Gastrocnemius medialis (tissue), 4 donors: ENCODE measurements around the gene ALDH1B1. TPM values are rescaled to one million over a fixed set of nuclear protein-coding genes. Genes with fewer than 3 reads are reported as not detected.

Experiments
- ATAC-seq, 2 donors: fragments of 150-250 bp; one replicate each; pipeline ENCODE4 v1.9.1; 2016
- DNase-seq, 2 donors: peaks; one replicate each; pipeline ENCODE4 v3.0.0-alpha.2; 2019
- H3K27ac ChIP-seq, 4 donors: fragments of 200-600 bp; sonication (generic); 1 replicate in 1 of 4; 2 replicates in 3 of 4; pipeline ENCODE4 v1.5.1; 2016 to 2018; ENCODE audit warnings: mild to moderate bottlenecking in 2 of 4, moderate library complexity in 1 of 4
- H3K27me3 ChIP-seq, 3 donors: fragments of 200-600 bp; sonication (generic) in 2 of 3; 1 replicate in 1 of 3; 2 replicates in 2 of 3; pipeline versions ENCODE4 v1.5.1 to v1.6.0; 2016 to 2019; ENCODE audit warnings: mild to moderate bottlenecking in 1 of 3, moderate library complexity in 1 of 3
- H3K36me3 ChIP-seq, 2 donors: fragments of 200-600 bp; sonication (generic) in 1 of 2; one replicate each; pipeline ENCODE4 v1.5.1; 2017 to 2018
- H3K4me1 ChIP-seq, 2 donors: fragments of 200-600 bp; sonication (generic) in 1 of 2; one replicate each; pipeline ENCODE4 v1.5.1; 2016 to 2017; ENCODE audit warnings: mild to moderate bottlenecking in 2 of 2
- H3K4me3 ChIP-seq, 4 donors: fragments of 200-600 bp; sonication (generic) in 3 of 4; 1 replicate in 1 of 4; 2 replicates in 3 of 4; pipeline ENCODE4 v1.5.1; 2016 to 2019; ENCODE audit warnings: mild to moderate bottlenecking in 2 of 4
- H3K9me3 ChIP-seq, 3 donors: fragments of 200-600 bp; sonication (generic) in 2 of 3; 1 replicate in 1 of 3; 2 replicates in 2 of 3; pipeline ENCODE4 v1.5.1; 2016 to 2019
- CTCF ChIP-seq, 5 experiments: fragments of 450-650 bp in 3 of 5; fragments of 200-600 bp in 2 of 5; sonication (generic) in 2 of 5; IDR thresholded peaks in 4 of 5; conservative IDR thresholded peaks in 1 of 5; 1 replicate in 4 of 5; 2 replicates in 1 of 5; pipeline ENCODE4 v1.5.1; 2016 to 2019; ENCODE audit warnings: antibody characterized with exemption in 5 of 5, mild to moderate bottlenecking in 3 of 5, moderate library complexity in 3 of 5
- POLR2A ChIP-seq, 2 donors: fragments of 450-650 bp; IDR thresholded peaks; one replicate each; pipeline ENCODE4 v1.6.1; 2017; ENCODE audit warnings: antibody characterized with exemption in 2 of 2, mild to moderate bottlenecking in 2 of 2, moderate library complexity in 2 of 2
- in situ Hi-C, 4 donors: fragments of 200-750 bp; cut with MboI; loops; one replicate each; pipeline versions ENCODE4 v1.15.0 to v1.8.0; 2017; ENCODE audit warnings: low sequenced_read_pairs in 4 of 4
- intact Hi-C: fragments of 100-400 bp; cut with DNase I; formaldehyde crosslinking; loops from one replicate; pipeline ENCODE4 v1.15.1; 2023; ENCODE audit warnings: low total_unique reads
- total RNA-seq, 4 donors: library from RNA; depleted of rRNA; stranded (reverse); fragments of >200 nt; gene quantifications; one replicate each; pipeline versions ENCODE4 v1.1.0 to v1.2.3, GENCODE V29; 2016

Gene ALDH1B1
- total RNA-seq, 4 donors from 2014 or later, result 21.0 to 50.9 (median 36.0) TPM

- peak overlapping the region; percentile 82 to 94 (median 90) for H3K27ac ChIP-seq
- ATAC-seq (peak; percentile 57 to 71), DNase-seq (peak; percentile 62 to 67)
- no peaks in the 10 kb centered on the region for H3K27me3 ChIP-seq
- no peak overlapping the region for H3K4me3 ChIP-seq
- TF ChIP-seq POLR2A (IDR thresholded peaks at IDR 0.05) (no peak), CTCF (IDR thresholded peaks at IDR 0.05 in 4 of 5, conservative IDR thresholded peaks at IDR 0.05 in 1 of 5) (no peak)
- intact Hi-C loops (loop anchor here (1.0 to 10.0 kb wide), 4 partner anchors 364 to 896 kb away; partner anchors contain the start of genes FBXO10 and POLR1E), in situ Hi-C loops (loop anchor here in 1 of 4 donors (10.0 to 25.0 kb wide), 2 partner anchors 306 to 794 kb away; partner anchors contain the start of genes FBXO10 and TOMM5)
- H3K36me3 ChIP-seq, result no peaks in the 10 kb centered on the region
- H3K9me3 ChIP-seq, result peaks cover 0 to 4% (median 4%) of the 10 kb centered on the region in 3 donors
- H3K4me1 ChIP-seq, result peaks cover 30% of the 10 kb centered on the region in 2 donors
These were observed 11.5 kb upstream of the ALDH1B1 start for GRCh38 chr9:38380872-38381534.

GRCh38 chr9:38382141-38382540 is 10.4 kb upstream of the ALDH1B1 start:
- no peak for DNase-seq
- in situ Hi-C loops, result loop anchor here in 1 of 4 donors (10.0 to 25.0 kb wide), 2 partner anchors 307 to 795 kb away; partner anchors contain the start of genes FBXO10 and TOMM5
- peaks cover 0 to 4% (median 4%) of the 10 kb centered on the region in 3 donors for H3K9me3 ChIP-seq
- TF ChIP-seq POLR2A (IDR thresholded peaks at IDR 0.05) (no peak), CTCF (IDR thresholded peaks at IDR 0.05 in 4 of 5, conservative IDR thresholded peaks at IDR 0.05 in 1 of 5) (no peak)
- intact Hi-C loops, result loop anchor here (5.0 to 10.0 kb wide), 3 partner anchors 470 to 897 kb away; partner anchors contain the start of genes FBXO10 and POLR1E
- no peaks in the 10 kb centered on the region for H3K36me3 ChIP-seq
- H3K4me3 ChIP-seq, result no peak overlapping the region
- H3K4me1 ChIP-seq, result peaks cover 34% of the 10 kb centered on the region in 2 donors
- no peaks in the 10 kb centered on the region for H3K27me3 ChIP-seq
- H3K27ac ChIP-seq, result peak overlapping the region; percentile 82 to 94 (median 90)
- no peak for ATAC-seq

DNA sequence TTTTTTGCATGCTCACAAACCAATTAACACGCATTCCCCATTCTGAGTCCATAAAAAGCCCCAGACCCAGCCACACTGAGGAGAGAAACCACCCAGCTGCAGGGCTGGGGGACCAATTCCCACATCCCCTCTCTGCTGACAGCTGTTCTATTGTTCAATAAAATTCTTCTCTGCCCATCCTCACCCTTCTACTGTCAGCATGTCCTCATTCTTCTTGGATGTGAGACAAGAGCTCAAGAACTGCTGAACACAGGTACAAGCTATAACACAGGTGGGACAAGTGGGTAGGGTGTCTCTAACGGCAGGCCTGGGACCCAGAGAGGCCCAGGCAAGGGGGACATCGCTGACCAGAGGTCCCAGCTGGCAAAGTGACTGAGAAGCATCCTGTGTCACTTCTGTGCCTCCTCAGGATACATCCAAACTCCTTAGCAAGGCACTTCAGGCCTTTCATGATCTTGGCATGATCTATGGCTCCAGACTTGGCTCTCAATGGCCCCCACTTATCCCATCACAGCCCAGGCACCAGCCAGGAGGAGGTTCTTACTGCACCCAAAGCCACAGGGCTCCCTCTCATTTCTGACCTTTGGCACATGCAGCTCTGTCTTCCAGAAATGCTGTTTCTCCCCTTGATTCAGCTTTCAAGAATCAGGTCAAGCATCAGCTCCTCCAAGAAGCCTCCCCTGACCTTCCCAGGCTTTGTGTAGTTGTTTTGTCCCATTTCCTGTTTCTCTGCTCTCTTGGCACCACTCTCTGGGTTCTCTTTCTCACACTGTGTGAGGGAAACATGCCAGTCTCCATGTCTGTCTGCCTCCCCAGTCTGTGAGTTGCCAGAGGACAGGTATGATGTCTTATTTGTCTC is 7.3 kb upstream of the ALDH1B1 start:
- no peaks in the 10 kb centered on the region for H3K36me3 ChIP-seq
- peaks cover 0 to 4% (median 4%) of the 10 kb centered on the region in 3 donors for H3K9me3 ChIP-seq
- no peak for ATAC-seq
- intact Hi-C loops (loop anchor here (5.0 to 10.0 kb wide), 4 partner anchors 473 to 900 kb away; partner anchors contain the start of genes FBXO10, POLR1E and TOMM5), in situ Hi-C loops (loop anchor here in 1 of 4 donors (10.0 to 25.0 kb wide), 2 partner anchors 310 to 798 kb away; partner anchors contain the start of genes FBXO10 and TOMM5)
- H3K4me1 ChIP-seq, result peaks cover 35 to 42% of the 10 kb centered on the region in 2 donors
- no peak for TF ChIP-seq CTCF (IDR thresholded peaks at IDR 0.05 in 4 of 5, conservative IDR thresholded peaks at IDR 0.05 in 1 of 5)
- TF ChIP-seq POLR2A (IDR thresholded peaks at IDR 0.05), result no peak
- DNase-seq, result no peak
- H3K4me3 ChIP-seq, result no peak overlapping the region
- no peaks in the 10 kb centered on the region for H3K27me3 ChIP-seq
- peak overlapping the region in 1 of 4 donors; percentile 71 for H3K27ac ChIP-seq

- H3K27ac ChIP-seq, result peak overlapping the region in 1 of 4 donors; percentile 71
- in situ Hi-C loops, result loop anchor here in 1 of 4 donors (10.0 to 25.0 kb wide), 2 partner anchors 311 to 799 kb away; partner anchors contain the start of genes FBXO10 and TOMM5
- peaks cover 0 to 4% (median 4%) of the 10 kb centered on the region in 3 donors for H3K9me3 ChIP-seq
These were observed 6.6 kb upstream of the ALDH1B1 start for GRCh38 chr9:38385896-38386295.

More at GRCh38 chr9:38385896-38386295, 6.6 kb upstream of the ALDH1B1 start:
- Histone ChIP-seq H3K36me3 (no peaks in the 10 kb centered on the region), H3K4me3 (no peak overlapping the region), H3K27me3 (no peaks in the 10 kb centered on the region), H3K4me1 (peaks cover 28 to 36% of the 10 kb centered on the region in 2 donors)
- intact Hi-C loops, result loop anchor here (5.0 to 10.0 kb wide), 3 partner anchors 794 to 901 kb away; partner anchors contain the start of genes FBXO10, POLR1E and TOMM5
- DNase-seq (no peak), ATAC-seq (no peak)
- TF ChIP-seq POLR2A (IDR thresholded peaks at IDR 0.05) (no peak), CTCF (IDR thresholded peaks at IDR 0.05 in 4 of 5, conservative IDR thresholded peaks at IDR 0.05 in 1 of 5) (no peak)
